ENCODE data around the gene SUCLA2.

The SUCLA2 gene

DNA sequence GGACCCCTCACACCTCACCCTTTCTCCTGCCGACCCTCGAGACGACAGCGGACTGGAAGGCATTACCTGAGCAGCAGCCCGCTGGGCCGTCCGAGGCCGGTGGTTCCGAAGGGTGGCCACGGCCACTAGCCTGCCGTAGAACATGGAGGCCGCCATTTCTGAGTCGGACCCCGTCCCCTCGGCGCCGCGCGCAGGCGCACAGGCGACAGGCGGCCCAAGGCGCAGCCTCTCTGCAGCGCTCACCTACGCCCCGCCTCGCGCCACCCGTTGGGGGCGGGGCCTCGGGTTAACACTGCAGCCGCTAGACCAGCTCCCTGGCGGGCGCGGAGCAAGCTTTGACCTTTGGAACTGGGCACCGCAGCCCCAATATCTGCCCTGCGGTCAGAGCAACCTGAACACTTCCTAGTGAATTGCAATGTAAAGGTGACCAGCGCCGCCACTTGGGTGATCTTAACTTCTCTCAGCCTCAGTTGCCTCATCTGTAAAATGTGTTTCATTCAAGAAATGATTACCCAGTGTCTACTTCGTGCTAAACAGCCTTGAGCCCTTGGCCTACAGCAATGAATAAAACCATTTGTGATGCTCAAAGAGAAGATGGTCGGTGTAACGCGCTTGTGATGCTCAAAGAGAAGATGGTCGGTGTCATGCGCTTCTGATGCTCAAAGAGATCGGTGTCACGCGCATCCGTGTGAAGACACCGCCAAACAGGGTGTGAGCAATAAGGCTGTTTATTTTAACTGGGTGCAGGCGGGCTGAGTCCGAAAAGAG, at the start of gene SUCLA2:
Gene SUCLA2, minus strand, starts transcription at position 160 of the 768 bp plus-strand sequence. Its CDS starts 4 bp downstream, at position 156.
- DNase-seq (ENCODE audit: low read depth, low spot score): peak; percentile 88
- in situ Hi-C loops (cut with HindIII; ENCODE audit: low sequenced_read_pairs): no loop called here
- H3K4me3 ChIP-seq (ENCODE audit: low read depth, low read length): peak within 1 kb of the TSS; percentile 100
- TF ChIP-seq CTCF (IDR thresholded peaks at IDR 0.05; ENCODE audit: low read depth, low read length): no peak

DNA sequence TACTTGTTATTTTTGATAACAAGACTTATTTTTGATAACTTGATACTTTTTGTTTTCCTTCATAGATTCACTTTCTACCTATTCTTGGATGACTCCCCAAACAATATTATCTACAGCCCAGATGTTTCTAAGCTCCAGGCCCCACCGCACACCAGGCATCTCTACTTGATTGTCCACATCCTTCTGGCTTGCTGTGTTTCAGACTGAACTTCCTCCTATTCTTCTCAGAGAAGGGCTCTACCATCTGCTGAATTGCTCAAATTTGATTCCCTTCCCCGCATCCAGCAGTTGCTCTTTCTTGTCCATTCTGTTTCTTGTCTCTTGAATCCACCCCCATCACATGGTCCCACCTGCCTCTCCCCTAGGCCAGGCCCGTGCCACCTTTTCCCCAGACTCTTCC, 49.5 kb upstream of the SUCLA2 start:
- H3K4me3 ChIP-seq (ENCODE audit: low read depth, low read length): no peak overlapping the region
- in situ Hi-C loops (cut with HindIII; ENCODE audit: low sequenced_read_pairs): no loop called here
- TF ChIP-seq CTCF (IDR thresholded peaks at IDR 0.05; ENCODE audit: low read depth, low read length): no peak
- no peak for DNase-seq (ENCODE audit: low read depth, low spot score)

DNA sequence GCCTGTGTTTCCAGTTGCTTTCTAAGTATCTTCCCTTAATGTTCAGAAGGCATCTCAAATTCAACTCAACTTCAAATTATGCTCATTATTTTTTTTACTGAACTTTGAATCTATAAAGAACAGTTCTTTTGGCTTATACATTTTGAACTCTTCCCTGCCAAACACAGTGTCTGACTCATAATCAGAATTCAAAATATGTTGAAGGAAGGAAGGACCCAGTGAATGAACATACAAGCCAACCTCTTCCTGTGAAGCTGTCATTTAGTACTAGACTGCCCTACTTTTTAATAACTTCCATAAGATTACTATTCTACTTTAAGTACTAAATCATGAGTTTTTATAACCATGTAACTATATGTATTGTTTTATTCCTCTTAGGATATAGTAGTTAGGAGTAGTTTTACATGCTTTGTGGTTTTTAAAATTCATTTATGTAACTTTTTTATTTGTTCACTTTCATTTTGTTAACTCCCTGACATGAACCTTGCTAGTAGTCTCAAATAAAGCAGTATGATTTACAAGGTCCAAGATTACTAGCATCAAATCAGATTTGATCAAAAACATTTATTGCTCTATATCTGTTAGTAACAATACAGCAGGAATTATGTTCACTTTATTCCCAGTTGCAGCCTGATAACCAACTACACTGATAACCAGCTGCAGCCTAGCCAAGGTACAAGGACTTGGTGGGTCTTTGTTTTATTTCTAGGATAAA, 42.9 kb upstream of the SUCLA2 start:
- peak; percentile 67 for DNase-seq (ENCODE audit: low read depth, low spot score)
- TF ChIP-seq CTCF (IDR thresholded peaks at IDR 0.05; ENCODE audit: low read depth, low read length): no peak
- in situ Hi-C loops (cut with HindIII; ENCODE audit: low sequenced_read_pairs): no loop called here
- no peak overlapping the region for H3K4me3 ChIP-seq (ENCODE audit: low read depth, low read length)

DNA sequence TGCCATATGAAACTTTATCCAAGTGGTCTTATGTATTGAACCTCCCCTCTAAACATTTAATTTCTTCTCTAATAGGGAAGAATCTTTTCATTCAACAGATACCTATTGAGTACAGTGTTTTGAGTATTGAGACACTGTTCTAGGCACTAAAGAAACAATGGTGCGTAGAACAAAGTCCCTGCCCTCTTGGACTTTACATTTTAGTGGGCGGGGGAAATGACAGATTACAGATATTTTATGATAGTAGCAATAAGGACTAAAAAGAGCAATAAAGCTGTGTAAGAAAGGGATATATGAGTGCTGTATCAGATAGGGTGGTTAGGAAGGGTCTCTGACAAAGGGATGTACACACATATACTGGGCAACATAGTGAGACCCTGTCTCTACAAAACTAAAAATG, 41.8 kb upstream of the SUCLA2 start:
- H3K4me3 ChIP-seq (ENCODE audit: low read depth, low read length): no peak overlapping the region
- DNase-seq (ENCODE audit: low read depth, low spot score): no peak
- in situ Hi-C loops (cut with HindIII; ENCODE audit: low sequenced_read_pairs): no loop called here
- TF ChIP-seq CTCF (IDR thresholded peaks at IDR 0.05; ENCODE audit: low read depth, low read length): no peak

DNA sequence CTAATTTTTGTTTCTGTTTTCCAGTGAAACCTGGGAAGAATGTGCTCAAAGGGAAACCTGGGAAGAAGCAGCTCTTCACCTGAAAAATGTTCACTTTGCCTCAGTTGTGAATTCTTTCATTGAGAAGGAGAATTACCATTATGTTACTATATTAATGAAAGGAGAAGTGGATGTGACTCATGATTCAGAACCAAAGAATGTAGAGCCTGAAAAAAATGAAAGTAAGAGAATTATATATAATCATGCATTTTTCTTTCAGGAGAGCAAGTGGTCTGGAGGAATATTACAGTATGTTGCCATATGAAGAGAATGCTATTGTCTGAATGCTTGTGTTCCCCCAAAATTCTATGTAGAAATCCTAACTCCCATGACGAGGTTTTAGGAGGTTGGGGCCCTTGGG, 39.8 kb upstream of the SUCLA2 start:
- in situ Hi-C loops (cut with HindIII; ENCODE audit: low sequenced_read_pairs): no loop called here
- DNase-seq (ENCODE audit: low read depth, low spot score): no peak
- H3K4me3 ChIP-seq (ENCODE audit: low read depth, low read length): no peak overlapping the region
- no peak for TF ChIP-seq CTCF (IDR thresholded peaks at IDR 0.05; ENCODE audit: low read depth, low read length)

- no peak for TF ChIP-seq CTCF (IDR thresholded peaks at IDR 0.05; ENCODE audit: low read depth, low read length)
- in situ Hi-C loops (cut with HindIII; ENCODE audit: low sequenced_read_pairs): no loop called here
Measured at GRCh38 chr13:48040049-48040448, 39.0 kb upstream of the SUCLA2 start.

More at GRCh38 chr13:48040049-48040448, 39.0 kb upstream of the SUCLA2 start:
- no peak for DNase-seq (ENCODE audit: low read depth, low spot score)
- H3K4me3 ChIP-seq (ENCODE audit: low read depth, low read length): no peak overlapping the region

All from astrocyte of the spinal cord (primary cell).